CD4-positive, alpha-beta T cell (primary cell): Measurements from ENCODE around the gene SERGEF. TPM values are rescaled to one million over a fixed set of nuclear protein-coding genes. Genes with fewer than 3 reads are reported as not detected.
"Not testable (repeated sequence)": the region's sequence is repeated elsewhere in the genome, so short reads cannot be mapped to it uniquely, and the experiment has no call there.

Source experiments
- ATAC-seq: fragments of 200-7000 bp; cut with Tn5 transposase; one replicate; pipeline ENCODE4 v1.10.0; 2022; ENCODE audit warnings: mild to moderate bottlenecking; ENCODE audit not compliant: poor library complexity
- CTCF ChIA-PET: fragments of 350-600 bp; sonication (Branson Sonifier 250); formaldehyde crosslinking; loops from one replicate; lab custom pipeline; 2021; ENCODE audit warnings: antibody characterized with exemption, inconsistent platforms; lab: Charles Lee
- POLR2A ChIA-PET: fragments of 350-600 bp; sonication (Branson Sonifier 250); formaldehyde crosslinking; loops from one replicate; lab custom pipeline; 2021; ENCODE audit warnings: antibody characterized with exemption, inconsistent platforms; lab: Charles Lee
- DNase-seq, 14 experiments: peaks; one replicate each; pipeline ENCODE4 v3.0.0-alpha.2; 2013 to 2020; ENCODE audit warnings: mixed read lengths in 2 of 14
- H3K27ac ChIP-seq, 2 donors: one replicate each; pipeline versions ENCODE4 v1.5.1 to v1.7.0; 2013; ENCODE audit warnings: low read length in 2 of 2, low read depth in 1 of 2, mild to moderate bottlenecking in 1 of 2
- H3K27me3 ChIP-seq, 2 experiments: 1 replicate in 1 of 2; 2 replicates in 1 of 2; pipeline versions ENCODE4 v1.6.1 to v1.7.0; 2013; ENCODE audit warnings: low read length in 2 of 2, control low read depth in 1 of 2, mild to moderate bottlenecking in 1 of 2, moderate library complexity in 1 of 2; ENCODE audit not compliant: insufficient read depth in 2 of 2, control insufficient read depth in 1 of 2
- H3K36me3 ChIP-seq: one replicate; pipeline ENCODE4 v1.6.1; 2013; ENCODE audit warnings: low read length, control low read depth; ENCODE audit not compliant: insufficient read depth
- H3K4me1 ChIP-seq: one replicate; pipeline ENCODE4 v1.6.1; 2013; ENCODE audit warnings: low read length, control low read depth; ENCODE audit not compliant: insufficient read depth
- H3K4me3 ChIP-seq: one replicate; pipeline ENCODE4 v1.5.1; 2013; ENCODE audit warnings: mild to moderate bottlenecking, low read length, moderate library complexity
- H3K9me3 ChIP-seq, 2 experiments: 1 replicate in 1 of 2; 2 replicates in 1 of 2; pipeline versions ENCODE4 v1.6.1 to v1.7.0; 2013; ENCODE audit warnings: low read length in 2 of 2, mild to moderate bottlenecking in 2 of 2, control low read depth in 1 of 2, moderate library complexity in 1 of 2; ENCODE audit not compliant: control insufficient read depth in 1 of 2, insufficient read depth in 1 of 2
- H3K27ac Mint-ChIP-seq: one replicate; pipeline ENCODE4 v1.8.0; 2020; ENCODE audit warnings: mixed read lengths
- H3K27me3 Mint-ChIP-seq: one replicate; pipeline ENCODE4 v1.8.0; 2021; ENCODE audit warnings: mixed read lengths
- H3K36me3 Mint-ChIP-seq: one replicate; pipeline ENCODE4 v1.8.0; 2021; ENCODE audit warnings: low read depth, mixed read lengths
- H3K4me1 Mint-ChIP-seq: one replicate; pipeline ENCODE4 v1.8.0; 2021; ENCODE audit warnings: low read depth, mixed read lengths
- H3K4me3 Mint-ChIP-seq: one replicate; pipeline ENCODE4 v1.8.0; 2020; ENCODE audit warnings: mild to moderate bottlenecking, mixed read lengths
- H3K9me3 Mint-ChIP-seq: one replicate; pipeline ENCODE4 v1.8.0; 2020; ENCODE audit warnings: mixed read lengths
- CTCF ChIP-seq: fragments of 200-600 bp; IDR thresholded peaks from one replicate; pipeline ENCODE4 v1.8.0; 2022; ENCODE audit warnings: antibody characterized with exemption, mild to moderate bottlenecking
- intact Hi-C, 2 experiments: fragments of 100-400 bp; cut with DNase I in 1 of 2; cut with micrococcal nuclease in 1 of 2; formaldehyde crosslinking; loops; one replicate each; pipeline versions ENCODE4 v1.15.1 to v1.9.0; 2023 to 2025; cut with DNase I, micrococcal nuclease
- total RNA-seq, 174 experiments: library from RNA in 2 of 174; stranded (reverse) in 2 of 174; gene quantifications; one replicate each; pipeline ENCODE4 v1.2.3 and lab custom pipeline; 2021 to 2026

SERGEF gene
- total RNA-seq, 2 experiments from 2014 or later: 35.2 to 37.1 TPM

GRCh38 chr11:17875891-17876290 is 137.0 kb downstream of the SERGEF start:
- no peak overlapping the region for H3K27ac ChIP-seq
- no peak for TF ChIP-seq CTCF
- H3K4me1 Mint-ChIP-seq: no peaks in the 10 kb centered on the region
- H3K36me3 Mint-ChIP-seq: peaks cover 75% of the 10 kb centered on the region
- H3K27ac Mint-ChIP-seq: no peak overlapping the region
- H3K4me1 ChIP-seq: no peaks in the 10 kb centered on the region
- peaks cover 12% of the 10 kb centered on the region for H3K36me3 ChIP-seq
- H3K4me3 ChIP-seq: no peak overlapping the region
- no peaks in the 10 kb centered on the region for H3K27me3 ChIP-seq
- ChIA-PET CTCF (no interaction called here), POLR2A (no interaction called here)
- DNase-seq (no peak), ATAC-seq (no peak)
- intact Hi-C loops: no loop called here
- no peaks in the 10 kb centered on the region for H3K9me3 Mint-ChIP-seq
- H3K4me3 Mint-ChIP-seq: no peak overlapping the region
- H3K9me3 ChIP-seq: no peaks in the 10 kb centered on the region
- H3K27me3 Mint-ChIP-seq: no peaks in the 10 kb centered on the region

- Mint-ChIP-seq H3K9me3 (no peaks in the 10 kb centered on the region), H3K36me3 (peaks cover 95% of the 10 kb centered on the region), H3K27ac (no peak overlapping the region), H3K4me3 (no peak overlapping the region), H3K4me1 (no peaks in the 10 kb centered on the region), H3K27me3 (no peaks in the 10 kb centered on the region)
- CTCF ChIA-PET: no interaction called here
- intact Hi-C loops: no loop called here
- no peak for DNase-seq
- Histone ChIP-seq H3K4me1 (no peaks in the 10 kb centered on the region), H3K9me3 (no peaks in the 10 kb centered on the region), H3K27me3 (no peaks in the 10 kb centered on the region), H3K27ac (no peak overlapping the region), H3K36me3 (peaks cover 12% of the 10 kb centered on the region), H3K4me3 (no peak overlapping the region)
- ATAC-seq: no peak
- no peak for TF ChIP-seq CTCF
- POLR2A ChIA-PET: no interaction called here
These were observed 139.3 kb downstream of the SERGEF start for GRCh38 chr11:17873586-17873985.

- H3K4me3 ChIP-seq, POLR2A ChIA-PET, H3K4me1 Mint-ChIP-seq, H3K9me3 ChIP-seq, H3K27ac ChIP-seq, H3K9me3 Mint-ChIP-seq, ATAC-seq, H3K27ac Mint-ChIP-seq, DNase-seq, CTCF ChIA-PET, H3K4me1 ChIP-seq, H3K27me3 ChIP-seq, intact Hi-C loops, H3K27me3 Mint-ChIP-seq, H3K36me3 ChIP-seq, H3K4me3 Mint-ChIP-seq: not testable (repeated sequence)
- peaks cover 83% of the 10 kb centered on the region for H3K36me3 Mint-ChIP-seq
These were observed 144.4 kb downstream of the SERGEF start for GRCh38 chr11:17868398-17868797.

- no peak overlapping the region for H3K4me3 Mint-ChIP-seq
- no peak for TF ChIP-seq CTCF
- peaks cover under 1% of the 10 kb centered on the region for H3K36me3 ChIP-seq
- ATAC-seq (no peak), DNase-seq (no peak)
- H3K4me1 ChIP-seq: no peaks in the 10 kb centered on the region
- no peak overlapping the region for H3K27ac ChIP-seq
- no peaks in the 10 kb centered on the region for H3K9me3 ChIP-seq
- ChIA-PET CTCF (no interaction called here), POLR2A (no interaction called here)
- H3K27ac Mint-ChIP-seq: no peak overlapping the region
- H3K4me3 ChIP-seq: no peak overlapping the region
- H3K27me3 Mint-ChIP-seq: no peaks in the 10 kb centered on the region
- no peaks in the 10 kb centered on the region for H3K9me3 Mint-ChIP-seq
- intact Hi-C loops: no loop called here
- H3K36me3 Mint-ChIP-seq: peaks cover 83% of the 10 kb centered on the region
- no peaks in the 10 kb centered on the region for H3K27me3 ChIP-seq
- H3K4me1 Mint-ChIP-seq: no peaks in the 10 kb centered on the region
These were observed 145.5 kb downstream of the SERGEF start for GRCh38 chr11:17867341-17867740.
